ENCODE results near the gene ZNF600.
A peak's percentile ranks its signal among the peaks of the same experiment; 100 is the strongest.
"Not testable (repeated sequence)": the region's sequence is repeated elsewhere in the genome, so short reads cannot be mapped to it uniquely, and the experiment has no call there.

ZNF600 gene

GRCh38 chr19:52749780-52750179 lies 36.8 kb downstream of the ZNF600 start:
- H3K4me3 Mint-ChIP-seq = no peak overlapping the region
- no peak overlapping the region for H3K27ac Mint-ChIP-seq
- H3K36me3 Mint-ChIP-seq (ENCODE audit: low read depth) = no peaks in the 10 kb centered on the region
- no peak for DNase-seq
- TF ChIP-seq CTCF (IDR thresholded peaks at IDR 0.05) = no peak
- H3K4me1 Mint-ChIP-seq = peaks cover 17% of the 10 kb centered on the region
- peaks cover 2% of the 10 kb centered on the region for H3K27me3 Mint-ChIP-seq (ENCODE audit: low read depth, poor library complexity)
- peaks cover 7% of the 10 kb centered on the region for H3K9me3 Mint-ChIP-seq

- no peaks in the 10 kb centered on the region for H3K9me3 Mint-ChIP-seq
- peak; percentile 47 for TF ChIP-seq CTCF (IDR thresholded peaks at IDR 0.05)
- no peaks in the 10 kb centered on the region for H3K27me3 Mint-ChIP-seq (ENCODE audit: low read depth, poor library complexity)
- no peak for DNase-seq
- H3K4me3 Mint-ChIP-seq = no peak overlapping the region
- H3K4me1 Mint-ChIP-seq = peaks cover 22% of the 10 kb centered on the region
- no peak overlapping the region for H3K27ac Mint-ChIP-seq
- H3K36me3 Mint-ChIP-seq (ENCODE audit: low read depth) = no peaks in the 10 kb centered on the region
Observed at GRCh38 chr19:52748336-52748950, 38.1 kb downstream of the ZNF600 start.

GRCh38 chr19:52745919-52746318 lies 40.7 kb downstream of the ZNF600 start:
- DNase-seq; H3K27me3 Mint-ChIP-seq (ENCODE audit: low read depth, poor library complexity); H3K36me3 Mint-ChIP-seq (ENCODE audit: low read depth); H3K4me3 Mint-ChIP-seq; H3K9me3 Mint-ChIP-seq: not testable (repeated sequence)
- Mint-ChIP-seq H3K27ac (peak overlapping the region; percentile 24), H3K4me1 (peaks cover 41% of the 10 kb centered on the region)

- Mint-ChIP-seq H3K36me3 (ENCODE audit: low read depth) (no peaks in the 10 kb centered on the region), H3K9me3 (peaks cover 18% of the 10 kb centered on the region), H3K4me1 (peaks cover 43% of the 10 kb centered on the region), H3K27ac (no peak overlapping the region), H3K4me3 (no peak overlapping the region), H3K27me3 (ENCODE audit: low read depth, poor library complexity) (no peaks in the 10 kb centered on the region)
- TF ChIP-seq CTCF (IDR thresholded peaks at IDR 0.05) = no peak
- DNase-seq = no peak
Observed at GRCh38 chr19:52743091-52743490, 43.5 kb downstream of the ZNF600 start.

GRCh38 chr19:52742516-52742915 lies 44.1 kb downstream of the ZNF600 start:
- DNase-seq = no peak
- peaks cover 24% of the 10 kb centered on the region for H3K9me3 Mint-ChIP-seq
- no peaks in the 10 kb centered on the region for H3K36me3 Mint-ChIP-seq (ENCODE audit: low read depth)
- H3K4me3 Mint-ChIP-seq = no peak overlapping the region
- H3K27me3 Mint-ChIP-seq (ENCODE audit: low read depth, poor library complexity) = no peaks in the 10 kb centered on the region
- no peak overlapping the region for H3K27ac Mint-ChIP-seq
- peaks cover 43% of the 10 kb centered on the region for H3K4me1 Mint-ChIP-seq
- no peak for TF ChIP-seq CTCF (IDR thresholded peaks at IDR 0.05)

GRCh38 chr19:52741951-52742485 lies 44.6 kb downstream of the ZNF600 start:
- Mint-ChIP-seq H3K27ac (no peak overlapping the region), H3K36me3 (ENCODE audit: low read depth) (peaks cover 5% of the 10 kb centered on the region), H3K9me3 (peaks cover 29% of the 10 kb centered on the region), H3K27me3 (ENCODE audit: low read depth, poor library complexity) (no peaks in the 10 kb centered on the region), H3K4me3 (no peak overlapping the region), H3K4me1 (peaks cover 47% of the 10 kb centered on the region)
- no peak for DNase-seq
- TF ChIP-seq CTCF (IDR thresholded peaks at IDR 0.05) = no peak

- H3K36me3 Mint-ChIP-seq (ENCODE audit: low read depth); H3K4me3 Mint-ChIP-seq; DNase-seq; H3K27ac Mint-ChIP-seq; H3K27me3 Mint-ChIP-seq (ENCODE audit: low read depth, poor library complexity): not testable (repeated sequence)
- Mint-ChIP-seq H3K4me1 (peaks cover 46% of the 10 kb centered on the region), H3K9me3 (peaks cover 33% of the 10 kb centered on the region)
Observed at GRCh38 chr19:52741371-52741770, 45.2 kb downstream of the ZNF600 start.
